Kidney tubule cell (primary cell): ENCODE results near the gene TSPAN15.
A peak's percentile ranks its signal among the peaks of the same experiment; 100 is the strongest.

Experiments
- DNase-seq: peaks from one replicate; pipeline ENCODE4 v3.0.0-alpha.2; 2018; ENCODE audit warnings: low spot score

The TSPAN15 gene

GRCh38 chr10:69451209-69451783, at the start of gene TSPAN15:
TSPAN15 (plus strand) TSS chr10:69451465; CDS start chr10:69451595, 130 bp downstream.
- peak; percentile 87 for DNase-seq

- no peak for DNase-seq
These were observed 48.9 kb upstream of the TSPAN15 start for GRCh38 chr10:69402386-69402785.

GRCh38 chr10:69403066-69403465, 48.2 kb upstream of the TSPAN15 start:
- no peak for DNase-seq

GRCh38 chr10:69403519-69403918, 47.7 kb upstream of the TSPAN15 start:
- DNase-seq = peak; percentile 43

GRCh38 chr10:69404786-69405185, 46.5 kb upstream of the TSPAN15 start:
- no peak for DNase-seq

GRCh38 chr10:69405221-69405620, 46.0 kb upstream of the TSPAN15 start:
- DNase-seq = no peak

GRCh38 chr10:69406302-69406811, 44.9 kb upstream of the TSPAN15 start:
- DNase-seq = peak; percentile 68

- no peak for DNase-seq
These were observed 44.3 kb upstream of the TSPAN15 start for GRCh38 chr10:69406816-69407580.

GRCh38 chr10:69407621-69408301, 43.5 kb upstream of the TSPAN15 start:
- DNase-seq = peak; percentile 18

- peak; percentile 96 for DNase-seq
These were observed 42.7 kb upstream of the TSPAN15 start for GRCh38 chr10:69408318-69409175.

- DNase-seq = no peak
These were observed 42.1 kb upstream of the TSPAN15 start for GRCh38 chr10:69409176-69409495.

GRCh38 chr10:69409968-69410367, 41.3 kb upstream of the TSPAN15 start:
- DNase-seq = no peak

GRCh38 chr10:69410487-69410886, 40.8 kb upstream of the TSPAN15 start:
- DNase-seq = no peak

- no peak for DNase-seq
These were observed 39.8 kb upstream of the TSPAN15 start for GRCh38 chr10:69411476-69411875.

GRCh38 chr10:69412232-69412790, 39.0 kb upstream of the TSPAN15 start:
- no peak for DNase-seq

GRCh38 chr10:69413221-69413865, 37.9 kb upstream of the TSPAN15 start:
- peak; percentile 46 for DNase-seq

GRCh38 chr10:69414036-69415018, 36.9 kb upstream of the TSPAN15 start:
- no peak for DNase-seq

GRCh38 chr10:69415049-69415448, 36.2 kb upstream of the TSPAN15 start:
- no peak for DNase-seq

GRCh38 chr10:69415951-69416350, 35.3 kb upstream of the TSPAN15 start:
- DNase-seq = no peak

- no peak for DNase-seq
These were observed 34.6 kb upstream of the TSPAN15 start, which contains the start of gene TACR2 for GRCh38 chr10:69416695-69417094. TACR2 (minus strand) TSS chr10:69416918; CDS start chr10:69416323, 595 bp downstream.
